Breast epithelium (tissue), 3 donors: Measurements from ENCODE around the gene RGS7.

Experiments used
- CTCF ChIP-seq, 3 donors: fragments of 450-650 bp; IDR thresholded peaks; one replicate each; pipeline ENCODE4 v1.5.1; 2016 to 2017; ENCODE audit warnings: antibody characterized with exemption in 3 of 3, mild to moderate bottlenecking in 3 of 3, moderate library complexity in 3 of 3
- POLR2A ChIP-seq: fragments of 450-650 bp; IDR thresholded peaks from one replicate; pipeline ENCODE4 v1.6.1; 2016; ENCODE audit warnings: antibody characterized with exemption, mild to moderate bottlenecking, moderate library complexity

DNA sequence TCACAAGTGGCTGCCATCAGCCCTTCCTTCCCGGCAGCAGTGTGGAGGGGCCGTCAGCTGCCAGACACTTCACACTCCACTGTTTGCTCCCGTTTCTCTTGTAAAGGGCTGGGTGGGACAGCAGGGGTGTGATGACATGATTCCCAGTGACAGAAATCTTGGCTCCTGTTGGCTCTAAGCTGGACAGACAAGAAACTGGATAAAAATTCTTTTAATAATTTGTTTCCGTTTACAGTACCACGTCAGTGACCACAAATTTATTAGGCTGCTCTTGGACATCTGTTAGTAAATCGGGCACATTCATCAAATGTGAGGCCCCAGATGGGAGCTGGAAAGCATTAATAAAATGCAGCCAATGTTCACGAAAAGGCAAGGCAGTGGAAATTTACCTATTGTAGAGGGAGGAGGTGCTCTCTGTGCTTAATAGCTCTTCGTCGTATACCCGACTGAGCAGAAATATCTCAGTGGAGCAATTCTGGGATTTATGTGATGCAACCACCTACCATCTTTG, 391.4 kb downstream of the RGS7 start:
- TF ChIP-seq CTCF (IDR thresholded peaks at IDR 0.05) (no peak), POLR2A (no peak)
